COLO829 (cell line): ENCODE results near the gene GNB1L.

Experiments used
- DNase-seq: peaks from one replicate; pipeline ENCODE4 v3.0.0; 2012; ENCODE audit warnings: low spot score

The GNB1L gene

GRCh38 chr22:19854778-19855503 lies at the start of gene GNB1L, which contains the start of gene RTL10:
GNB1L (minus strand) TSS chr22:19854874; CDS start chr22:19821355, 33,519 bp downstream.
RTL10 (minus strand) TSS chr22:19854874; CDS start chr22:19852261, 2,613 bp downstream.
- peak; percentile 98 for DNase-seq

DNA sequence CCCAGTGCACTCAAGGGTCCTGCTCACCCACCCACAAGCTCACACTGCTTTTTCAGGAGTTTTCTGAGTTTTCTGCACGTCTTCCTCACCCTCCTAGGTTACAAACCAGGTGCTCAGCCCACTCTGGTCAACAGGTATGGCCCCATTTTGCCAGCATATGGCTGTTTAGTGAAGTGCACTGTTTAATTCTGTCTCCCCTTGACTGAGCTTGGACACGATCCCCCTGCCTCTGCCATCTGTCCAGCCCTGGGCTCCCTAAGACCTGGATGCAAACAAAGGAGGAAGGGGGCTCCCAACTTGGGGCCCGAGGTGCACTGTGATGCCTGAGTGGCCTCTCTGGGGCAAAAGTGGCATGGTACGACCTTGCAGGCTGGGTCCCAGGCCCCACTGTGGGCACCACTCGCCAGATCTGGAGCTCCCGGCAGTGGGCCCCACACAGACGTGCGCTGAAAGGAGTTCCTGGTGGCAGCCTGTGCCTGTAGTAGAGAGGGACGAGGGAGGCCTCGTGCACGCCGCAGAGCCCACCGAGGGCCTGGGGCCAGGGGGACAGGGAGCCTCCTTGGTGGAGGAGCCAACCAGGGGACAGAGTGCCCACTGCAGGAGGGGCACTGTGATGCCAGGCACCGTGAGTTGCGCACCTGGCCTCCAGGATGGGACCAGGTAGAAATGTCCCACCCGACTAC lies 49.6 kb upstream of the GNB1L start:
- no peak for DNase-seq

DNA sequence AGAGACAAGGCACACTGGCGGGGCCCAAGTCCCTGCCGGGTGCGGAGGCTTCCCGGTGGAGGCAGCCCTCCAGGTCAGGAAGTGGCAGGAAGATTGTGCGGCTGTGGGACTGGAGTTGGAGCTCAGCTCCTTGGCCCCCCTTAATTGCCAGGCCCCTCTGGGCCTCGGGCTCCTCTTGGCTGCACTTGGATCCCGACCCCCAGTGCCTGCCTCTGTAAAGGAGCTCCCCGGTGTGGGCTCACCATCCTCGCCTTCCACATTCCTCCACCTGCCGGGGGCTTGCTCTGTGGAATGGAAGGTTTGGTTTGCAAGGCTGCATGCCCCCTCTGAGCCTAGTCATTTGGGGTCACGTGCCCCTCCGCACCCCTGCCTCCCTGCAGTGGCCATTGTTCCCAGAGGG lies 48.8 kb upstream of the GNB1L start:
- DNase-seq = no peak

DNA sequence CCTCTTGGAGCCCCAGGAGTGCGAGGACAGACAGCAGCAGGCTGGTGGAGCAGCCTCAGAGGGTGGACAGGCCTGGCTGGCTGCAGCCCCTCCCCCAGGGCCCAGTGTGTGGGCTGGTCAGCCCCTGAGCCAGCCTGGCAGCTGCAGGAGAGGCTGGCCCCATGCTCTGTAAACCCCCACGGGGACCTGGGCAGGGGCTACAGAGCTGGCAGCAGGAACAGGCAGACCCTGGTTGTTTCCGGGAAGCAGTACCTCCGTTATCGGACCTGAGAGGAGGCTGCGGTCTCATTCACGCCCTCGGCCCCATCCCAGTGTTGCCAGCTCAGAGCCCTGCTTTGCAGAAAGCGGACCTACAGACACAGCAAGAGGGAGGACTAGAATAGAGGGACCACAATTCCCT lies 48.4 kb upstream of the GNB1L start:
- no peak for DNase-seq

- DNase-seq = peak; percentile 57
Measured at GRCh38 chr22:19902245-19902715, 47.6 kb upstream of the GNB1L start.

- DNase-seq = no peak
Measured at GRCh38 chr22:19901577-19902244, 47.0 kb upstream of the GNB1L start.

DNA sequence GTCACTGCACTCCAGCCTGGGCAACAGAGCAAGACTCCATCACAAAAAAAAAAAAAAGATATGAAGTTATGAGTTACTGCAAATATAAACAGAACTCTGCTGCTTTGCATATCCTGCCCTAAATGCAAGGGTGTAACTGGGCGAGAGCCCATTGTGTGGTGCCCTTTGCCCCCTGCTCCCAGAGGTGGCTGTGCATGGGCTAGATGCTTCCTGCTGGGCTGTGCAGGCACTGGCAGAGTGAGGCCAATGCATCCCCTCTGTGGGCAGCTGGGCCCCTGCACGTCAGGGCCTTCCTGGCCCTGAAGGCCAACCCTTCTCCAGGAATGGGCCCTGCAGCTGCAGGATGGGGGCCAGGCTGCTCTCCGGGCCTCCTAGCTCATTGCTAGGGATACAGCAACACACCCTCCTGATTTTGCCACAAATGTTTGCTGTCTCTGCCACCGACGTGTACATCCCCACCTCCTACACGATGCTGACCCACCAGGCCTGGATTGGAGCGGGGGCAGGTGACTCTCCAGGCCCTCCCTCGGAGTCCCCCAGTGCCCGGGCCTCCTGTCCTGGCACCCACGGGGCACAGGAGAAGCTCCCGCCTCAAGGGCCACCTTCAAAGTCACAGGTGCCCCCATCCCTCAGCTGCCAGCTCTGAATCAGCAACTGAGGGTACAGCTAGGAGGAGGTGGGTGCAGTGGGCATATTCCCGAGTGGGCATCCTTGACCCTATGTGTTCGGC lies 46.2 kb upstream of the GNB1L start:
- DNase-seq = no peak

DNA sequence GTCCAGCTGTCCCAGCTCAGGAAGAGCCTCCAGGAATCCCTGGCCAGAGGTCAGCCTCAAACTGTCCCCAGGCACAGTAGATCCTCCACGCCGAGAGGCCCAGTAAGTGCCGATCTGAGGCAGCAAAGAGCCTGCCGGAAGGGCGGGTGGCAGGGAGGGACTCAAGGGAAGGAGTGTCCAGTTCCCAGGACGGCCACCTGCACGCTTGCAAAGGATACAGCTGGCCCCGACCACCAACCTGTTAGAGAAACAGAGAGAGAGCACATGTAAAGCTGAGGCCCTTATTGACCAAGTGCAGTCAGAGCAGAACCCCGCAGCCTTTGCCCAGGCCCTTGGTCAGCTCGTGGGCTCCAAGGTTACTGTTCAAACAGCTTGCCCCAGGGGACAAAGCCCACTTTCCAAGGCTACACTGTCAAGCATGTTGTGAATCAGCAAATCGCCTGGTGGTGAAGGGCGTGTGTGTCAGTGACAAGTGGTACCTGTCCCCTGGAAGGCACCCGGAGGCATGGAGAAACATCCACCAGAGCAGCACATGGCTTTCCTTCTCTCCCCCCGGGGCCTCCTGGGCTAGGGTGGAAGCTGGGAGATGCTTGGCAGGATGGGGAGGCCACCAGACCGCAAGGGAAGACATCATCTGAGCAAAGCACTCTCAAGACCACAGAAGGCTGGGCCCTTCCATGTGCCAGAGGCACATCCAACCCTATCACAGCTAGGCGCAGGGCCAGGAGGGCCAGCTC lies 44.3 kb upstream of the GNB1L start:
- no peak for DNase-seq

GRCh38 chr22:19898145-19898544 lies 43.5 kb upstream of the GNB1L start:
- no peak for DNase-seq

GRCh38 chr22:19897726-19898125 lies 43.1 kb upstream of the GNB1L start:
- DNase-seq = no peak

- DNase-seq = no peak
Measured at GRCh38 chr22:19896665-19897355, 42.1 kb upstream of the GNB1L start.

DNA sequence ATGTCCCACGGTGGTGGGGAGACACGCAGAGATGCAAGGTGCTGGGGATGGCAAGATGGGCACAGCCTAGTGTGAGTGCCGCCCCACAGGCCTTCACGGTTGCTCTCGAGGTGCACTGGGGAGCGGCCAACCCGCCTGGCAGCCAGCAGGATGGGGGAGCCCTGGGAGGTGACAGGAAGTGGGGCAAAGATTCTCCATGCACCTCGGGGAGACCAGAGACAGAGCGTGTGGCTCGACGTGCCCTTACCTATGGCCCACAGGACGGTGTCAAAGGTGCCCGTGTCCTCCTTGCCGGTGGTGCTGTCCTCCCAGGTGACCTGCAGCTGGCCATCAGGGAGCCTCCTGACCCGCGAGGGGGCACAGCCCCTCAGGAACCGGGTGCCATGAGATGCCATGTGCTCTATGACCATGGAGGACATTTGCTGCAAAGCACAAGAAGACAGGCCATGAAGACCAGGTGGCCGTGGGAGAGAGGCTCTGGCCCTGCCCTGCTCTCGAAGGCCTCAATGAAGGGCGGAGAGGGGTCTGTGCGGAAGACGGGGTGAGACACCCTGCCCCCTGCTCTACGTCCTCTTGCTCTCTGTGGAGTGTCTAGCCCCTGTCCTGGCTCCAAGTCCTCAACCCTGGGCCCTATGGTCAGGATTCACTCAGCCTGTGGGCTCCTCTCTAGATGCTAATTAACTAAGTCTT lies 40.6 kb upstream of the GNB1L start:
- DNase-seq = no peak

- no peak for DNase-seq
Measured at GRCh38 chr22:19893363-19893762, 38.7 kb upstream of the GNB1L start.

DNA sequence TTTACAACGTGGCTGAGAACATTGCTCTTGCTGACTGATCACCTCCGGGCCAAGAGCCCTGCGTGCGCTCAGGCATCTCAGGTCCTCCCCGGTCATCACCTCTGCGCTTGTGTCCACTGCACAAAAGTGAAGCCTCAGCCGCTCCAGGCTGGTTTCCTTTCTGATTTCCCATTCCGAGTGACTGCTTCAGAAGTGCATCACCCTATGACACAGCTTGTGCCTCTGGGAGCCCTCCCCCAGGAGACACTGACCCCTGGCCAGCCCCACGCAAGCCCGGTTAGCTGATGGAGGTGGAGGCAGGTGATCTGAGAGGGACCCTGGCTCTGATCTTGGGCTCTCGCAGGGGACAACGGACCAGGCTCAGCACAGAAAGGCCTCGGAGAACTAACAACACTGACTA lies 38.3 kb upstream of the GNB1L start:
- DNase-seq = no peak

GRCh38 chr22:19892257-19892879 lies 37.7 kb upstream of the GNB1L start:
- DNase-seq = no peak

GRCh38 chr22:19891317-19892256 lies 36.9 kb upstream of the GNB1L start:
- peak; percentile 42 for DNase-seq

GRCh38 chr22:19890502-19891316 lies 36.0 kb upstream of the GNB1L start:
- DNase-seq = no peak

DNA sequence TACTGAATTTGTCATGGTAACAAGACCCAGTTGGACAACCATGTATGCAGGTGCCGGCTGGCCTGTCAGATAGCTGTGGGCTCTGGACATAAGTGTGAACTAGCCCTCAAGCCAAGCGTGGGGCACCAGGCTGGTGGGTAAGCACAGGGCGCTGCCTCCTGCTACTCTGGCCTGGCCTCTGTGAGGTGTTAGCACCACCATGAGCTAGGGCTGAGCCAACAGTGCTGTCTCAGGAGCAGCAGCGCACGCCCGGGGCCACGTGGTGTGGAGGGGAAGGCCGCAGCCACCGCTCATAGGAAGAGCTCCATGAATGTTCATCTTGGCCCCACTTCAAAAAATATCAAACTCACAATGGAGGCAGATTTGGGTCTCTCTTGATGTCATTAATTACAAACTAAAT lies 35.3 kb upstream of the GNB1L start:
- no peak for DNase-seq
